SKM-1 (cell line): ENCODE measurements around the gene HPS4.
"Not testable (repeated sequence)": the region's sequence is repeated elsewhere in the genome, so short reads cannot be mapped to it uniquely, and the experiment has no call there.

ENCODE experiments used
- DNase-seq: peaks from one replicate; lab custom pipeline; 2025; ENCODE audit not compliant: unreplicated experiment; lab: John Stamatoyannopoulos, UW

Gene HPS4

DNA sequence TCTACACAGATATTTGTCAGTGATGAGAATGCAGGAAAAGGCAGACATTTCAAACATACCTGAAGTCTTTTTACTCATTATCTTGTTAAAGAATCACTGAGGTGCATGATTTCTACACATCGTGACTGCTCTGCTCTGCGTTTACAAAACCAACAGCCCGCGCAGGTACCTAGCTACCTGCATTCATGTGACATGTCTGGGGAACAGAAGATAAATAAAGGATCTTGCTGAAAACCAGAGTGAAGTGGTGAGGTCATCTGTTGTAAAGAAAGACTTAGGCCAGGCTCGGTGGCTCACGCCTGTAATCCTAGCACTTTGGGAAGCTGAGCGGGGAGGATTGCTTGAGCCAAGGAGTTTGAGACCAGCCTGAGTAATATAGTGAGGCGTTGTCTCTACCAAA is 38.8 kb downstream of the HPS4 start:
- DNase-seq, result no peak

DNA sequence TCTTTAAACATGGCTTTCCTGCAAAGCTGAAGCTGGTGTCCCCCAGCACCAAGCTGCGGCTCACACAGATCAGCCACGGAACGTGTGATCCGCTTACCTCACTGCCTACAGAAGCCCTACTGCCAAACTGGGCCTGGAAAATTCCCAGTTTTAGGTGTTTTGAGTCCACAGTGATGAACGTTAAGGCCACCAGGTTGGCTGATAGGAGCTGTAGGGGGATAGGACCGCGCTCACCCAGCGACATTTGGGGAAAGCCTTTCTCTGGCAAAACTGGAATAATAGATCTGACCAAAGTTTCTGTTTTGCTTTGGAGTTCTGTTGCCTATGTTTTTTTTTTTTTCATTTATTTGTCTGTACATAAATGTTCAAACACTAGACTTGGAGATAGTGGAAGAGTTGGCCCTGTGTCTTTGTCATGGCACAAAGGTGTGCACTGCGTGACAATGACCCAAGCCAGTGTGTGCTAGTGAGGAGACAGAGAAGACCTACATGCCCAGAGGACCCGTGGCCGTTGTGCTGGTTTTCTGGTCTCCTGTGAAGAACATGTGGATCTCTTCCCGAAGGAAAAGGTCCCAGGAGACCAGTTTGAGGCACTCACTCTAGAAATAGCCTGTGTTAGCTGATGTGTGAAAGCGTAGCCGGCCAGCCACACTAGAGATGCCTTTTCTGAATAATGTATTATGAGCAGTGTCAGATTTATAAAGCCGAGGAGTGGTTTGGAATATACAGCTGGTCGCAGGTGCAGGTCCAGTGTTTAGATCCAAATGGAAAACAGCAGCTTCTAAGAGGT is 39.5 kb downstream of the HPS4 start:
- no peak for DNase-seq

DNA sequence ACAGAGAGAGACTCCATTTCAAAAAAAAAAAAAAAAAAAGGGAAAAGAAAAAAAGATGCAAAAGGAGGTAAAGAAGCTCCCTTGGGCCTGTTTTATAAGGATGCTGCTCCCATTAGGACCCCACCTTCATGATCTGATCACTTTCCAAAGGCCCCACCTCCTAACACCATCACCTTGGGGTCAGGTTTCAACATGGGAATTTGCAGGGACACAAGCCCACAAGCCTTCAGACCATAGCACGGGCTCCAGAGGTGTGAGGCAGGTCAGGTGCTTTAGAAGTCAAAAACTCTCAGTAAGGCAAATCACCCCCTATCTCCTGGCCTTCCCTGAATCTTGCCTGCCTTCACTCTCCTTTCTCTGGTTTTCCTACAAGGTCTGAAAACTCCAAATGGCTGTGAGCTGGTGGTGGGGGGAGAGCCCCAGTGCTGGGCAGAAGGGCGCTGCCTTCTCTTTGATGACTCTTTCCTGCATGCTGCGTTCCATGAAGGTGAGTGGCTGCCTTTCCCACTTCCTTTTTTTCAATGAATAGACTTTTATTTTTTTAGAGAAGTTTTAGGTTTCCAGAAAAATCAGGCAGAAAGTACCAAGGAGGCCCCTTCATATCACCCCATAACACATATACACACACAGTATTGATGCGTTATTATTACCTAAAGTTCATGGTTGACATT is 41.4 kb downstream of the HPS4 start:
- no peak for DNase-seq

DNA sequence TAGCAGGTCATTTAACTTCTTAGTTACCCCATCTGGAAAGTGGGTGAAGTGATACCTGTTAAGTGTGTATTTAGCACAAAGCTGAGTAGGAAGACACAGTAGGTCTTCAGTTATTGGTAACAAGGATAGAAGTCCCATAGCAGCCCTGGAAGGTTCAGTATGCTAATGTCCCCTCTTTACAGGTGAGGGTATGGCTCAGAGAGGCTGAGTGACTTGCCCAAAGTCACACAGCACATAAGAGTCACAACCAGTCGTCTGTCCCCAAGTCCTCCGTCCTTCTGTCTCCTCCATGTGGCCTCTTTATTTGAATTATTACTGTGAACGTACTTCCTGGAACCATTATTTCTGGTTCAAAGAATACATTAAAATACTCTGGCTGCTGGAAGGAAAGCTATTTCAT is 44.0 kb downstream of the HPS4 start:
- DNase-seq, result no peak

DNA sequence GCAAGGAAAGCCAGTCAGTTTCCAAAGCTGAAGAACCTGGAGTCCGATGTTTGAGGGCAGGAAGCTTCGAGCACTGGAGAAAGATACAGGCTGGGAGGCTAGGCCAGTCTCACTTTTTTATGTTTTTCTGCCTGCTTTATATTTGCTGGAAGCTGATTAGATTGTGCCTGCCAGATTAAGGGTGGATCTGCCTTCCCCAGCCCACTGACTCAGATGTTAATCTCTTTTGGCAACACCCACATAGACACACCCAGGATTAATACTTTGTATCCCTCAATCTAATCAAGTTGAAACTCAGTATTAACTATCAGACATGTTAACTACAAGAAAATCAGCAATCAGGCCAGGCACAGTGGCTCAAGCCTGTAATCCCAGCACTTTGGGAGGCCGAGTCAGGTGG is 44.8 kb downstream of the HPS4 start:
- DNase-seq, result not testable (repeated sequence)

DNA sequence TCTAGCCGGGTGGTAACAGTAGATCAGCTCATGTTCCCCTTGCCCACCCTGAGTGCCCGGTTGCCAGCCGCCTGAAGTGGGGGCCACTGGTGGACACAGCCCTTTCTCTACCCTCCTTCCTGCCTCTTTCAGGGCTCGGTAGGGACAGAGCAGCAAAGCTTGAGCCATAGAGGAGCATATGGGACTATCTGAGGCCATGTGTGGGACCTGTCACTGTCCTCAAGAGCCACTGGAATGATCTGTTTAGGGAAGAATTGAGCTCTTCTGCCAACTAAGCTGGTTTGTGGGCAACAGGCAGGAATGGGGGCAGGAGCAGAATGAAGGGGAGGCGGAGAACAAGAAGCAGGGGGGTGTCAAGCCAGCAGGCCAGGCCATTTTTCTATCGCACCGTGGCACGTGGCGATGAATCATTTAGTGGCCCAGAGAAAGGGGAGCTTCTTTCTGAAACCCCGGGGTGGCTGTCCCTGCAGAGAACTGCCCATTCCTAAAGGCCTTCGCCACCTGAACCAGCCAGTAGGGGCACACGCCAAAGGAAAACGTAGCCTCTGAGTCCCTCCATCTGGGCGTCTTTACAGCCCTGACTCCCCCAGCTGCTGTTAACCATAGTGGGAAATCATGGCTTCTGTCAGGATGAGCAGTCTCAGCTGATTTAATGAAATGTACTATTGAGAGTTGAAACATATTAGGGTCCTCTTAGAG is 45.7 kb downstream of the HPS4 start:
- DNase-seq, result no peak

DNA sequence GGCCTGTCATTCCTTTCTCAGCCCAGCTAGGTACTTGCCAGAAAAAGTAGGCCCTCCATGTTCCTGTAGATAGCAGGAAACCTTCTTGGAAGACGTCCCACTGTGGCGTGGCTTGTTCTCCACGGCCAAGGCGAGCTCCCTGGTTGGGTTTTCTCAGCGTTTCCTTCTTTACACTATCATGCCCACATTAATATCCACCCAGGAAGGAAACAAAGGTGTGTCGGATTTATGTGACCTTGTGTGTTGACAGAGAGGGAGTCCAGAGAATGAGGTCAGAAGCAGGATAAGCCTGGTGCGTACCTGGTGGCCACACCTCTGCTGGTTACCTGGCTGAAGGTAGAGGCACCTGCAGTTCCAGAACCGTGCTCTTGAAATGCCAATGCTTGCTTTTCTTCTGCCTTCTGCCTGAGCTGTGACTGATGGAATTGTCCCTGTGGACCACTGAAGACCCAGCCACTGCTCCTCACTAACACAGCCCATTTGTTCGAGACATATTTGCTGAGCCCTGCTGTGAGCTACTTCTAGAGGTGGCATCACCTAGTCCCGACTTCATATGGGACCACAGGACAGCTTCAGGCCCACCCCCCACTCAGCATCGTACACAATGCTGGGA is 46.6 kb downstream of the HPS4 start:
- no peak for DNase-seq

DNA sequence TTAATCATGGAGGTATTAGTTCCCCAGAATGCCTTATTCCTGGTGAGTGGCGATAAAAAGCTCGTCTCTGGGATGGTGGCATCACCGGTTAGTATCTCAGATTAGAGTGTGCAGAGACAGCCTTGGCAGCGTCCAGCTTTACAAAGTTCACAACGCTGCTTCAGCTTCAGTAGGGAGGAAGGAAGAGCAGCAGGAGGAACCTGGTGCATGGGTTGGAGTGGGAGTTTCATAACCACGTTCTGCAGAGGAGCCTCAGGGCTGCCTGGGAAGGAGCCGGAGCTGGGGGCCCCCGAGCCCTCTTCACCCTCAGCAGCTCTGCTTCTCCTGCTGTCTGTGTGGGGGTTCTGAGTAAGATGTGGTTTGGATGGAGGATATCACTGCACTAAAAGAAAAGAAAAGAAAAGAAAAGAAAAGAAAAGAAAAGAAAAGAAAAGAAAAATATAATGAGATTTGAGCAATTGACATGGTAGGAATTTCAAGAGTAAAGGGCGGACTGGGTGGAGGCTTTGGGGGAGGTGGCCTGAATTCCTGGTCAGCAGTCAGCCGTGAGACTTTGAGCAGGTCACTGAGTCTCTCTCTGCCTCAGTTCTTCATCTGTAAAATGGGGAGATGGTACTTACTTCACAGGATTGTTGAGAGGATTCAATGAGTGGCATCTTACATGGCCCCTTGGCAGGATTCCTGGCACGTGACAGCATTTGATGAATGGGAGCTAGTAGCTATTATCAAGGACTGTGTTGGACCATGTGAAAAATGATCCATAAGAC is 48.1 kb downstream of the HPS4 start:
- DNase-seq, result peak; percentile 55

DNA sequence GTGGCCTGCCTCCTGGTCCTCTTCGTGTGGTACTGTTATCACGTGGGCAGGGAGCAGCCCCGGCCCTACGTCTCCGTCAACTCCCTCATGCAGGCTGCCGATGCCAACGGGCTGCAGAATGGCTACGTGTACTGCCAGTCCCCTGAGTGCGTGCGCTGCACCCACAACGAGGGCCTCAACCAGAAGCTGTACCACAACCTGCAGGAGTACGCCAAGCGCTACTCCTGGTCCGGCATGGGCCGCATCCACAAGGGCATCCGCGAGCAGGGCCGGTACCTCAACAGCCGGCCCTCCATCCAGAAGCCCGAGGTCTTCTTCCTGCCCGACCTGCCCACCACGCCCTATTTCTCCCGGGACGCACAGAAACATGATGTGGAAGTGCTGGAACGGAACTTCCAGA is 49.8 kb downstream of the HPS4 start:
- no peak for DNase-seq

DNA sequence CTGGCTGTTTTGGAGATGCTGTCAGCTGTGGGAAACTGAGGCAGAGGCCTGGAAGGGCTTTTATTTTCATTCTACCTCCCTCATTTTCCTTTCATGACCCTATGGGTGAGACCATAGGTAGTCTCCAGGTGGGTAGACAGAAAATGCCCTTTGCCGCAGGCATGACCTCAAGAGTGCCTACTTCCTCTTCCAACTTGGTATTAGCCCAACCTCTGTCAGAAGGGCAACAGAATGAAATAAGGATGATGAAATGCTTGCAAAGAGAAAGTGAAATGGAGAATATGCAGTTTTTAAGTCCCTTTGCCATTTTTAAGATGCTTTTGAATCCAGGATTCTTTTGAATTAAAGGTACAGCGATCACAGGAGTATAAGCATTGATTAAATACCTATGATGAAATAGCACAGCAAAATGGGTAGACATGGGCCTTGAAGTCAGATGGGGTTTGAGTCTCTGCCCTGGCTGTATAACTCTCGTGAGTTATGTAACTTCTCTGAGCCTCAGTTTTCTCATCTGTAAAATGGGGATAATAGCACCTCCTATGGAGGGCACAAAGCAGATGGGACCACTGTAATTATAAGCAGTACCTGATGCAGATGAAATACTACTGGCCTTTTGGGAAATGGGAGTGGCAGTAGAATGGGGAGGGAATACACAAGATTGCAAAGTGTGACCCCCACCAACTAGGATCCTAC is 50.8 kb downstream of the HPS4 start:
- peak; percentile 79 for DNase-seq

DNA sequence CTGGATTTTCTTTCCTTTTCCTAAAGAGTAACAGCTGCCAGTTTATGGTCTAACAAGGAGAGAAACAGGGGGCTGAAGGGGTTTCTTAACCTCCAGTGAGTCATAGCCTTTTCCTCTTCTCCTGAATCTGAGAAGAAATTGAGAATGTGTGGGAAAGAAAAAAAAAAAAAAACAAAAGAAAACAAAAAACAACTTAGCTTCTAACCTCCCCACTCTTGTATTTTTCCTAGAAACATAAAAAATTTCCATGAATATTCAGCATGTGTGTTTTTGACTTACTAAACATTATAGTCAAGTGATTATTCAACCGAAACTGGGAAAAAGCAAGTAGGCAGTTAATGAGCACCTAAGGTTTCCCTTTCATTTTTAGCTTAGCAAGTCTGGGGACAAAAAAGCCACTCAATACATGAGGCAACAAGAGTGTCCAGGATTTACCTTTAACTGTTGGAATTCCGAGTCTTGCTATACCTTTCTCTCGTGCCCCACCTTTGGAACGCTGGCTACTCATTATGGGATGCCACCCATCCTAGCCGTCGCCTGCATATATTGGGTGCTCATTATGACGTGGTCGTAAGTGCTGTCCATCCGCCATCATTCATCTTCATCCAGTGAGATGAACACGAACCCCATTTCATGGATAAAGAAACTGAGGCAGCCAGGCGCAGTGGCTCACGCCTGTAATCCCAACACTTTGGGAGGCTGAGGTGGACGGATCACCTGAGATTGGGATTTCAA is 52.2 kb downstream of the HPS4 start:
- no peak for DNase-seq

DNA sequence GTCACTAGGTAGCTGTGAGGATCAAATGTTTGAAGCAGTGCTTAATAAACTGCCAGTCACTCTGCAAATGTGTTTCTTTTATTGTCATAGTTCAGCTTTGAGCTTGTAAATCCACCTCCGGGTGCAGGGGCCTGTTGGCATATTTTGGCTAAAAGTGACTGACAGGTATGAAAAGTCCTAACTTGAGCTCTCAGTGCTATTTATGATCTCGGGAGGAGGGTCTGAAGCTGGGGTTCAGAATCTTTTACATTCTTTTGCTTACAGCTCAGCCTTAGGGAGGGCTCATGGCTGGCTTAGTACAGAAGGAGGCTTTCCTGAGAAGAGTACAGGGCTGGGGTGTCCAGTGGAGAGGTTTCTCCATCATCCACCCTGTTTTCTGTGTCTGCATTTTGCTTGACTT is 53.0 kb downstream of the HPS4 start:
- DNase-seq, result no peak

DNA sequence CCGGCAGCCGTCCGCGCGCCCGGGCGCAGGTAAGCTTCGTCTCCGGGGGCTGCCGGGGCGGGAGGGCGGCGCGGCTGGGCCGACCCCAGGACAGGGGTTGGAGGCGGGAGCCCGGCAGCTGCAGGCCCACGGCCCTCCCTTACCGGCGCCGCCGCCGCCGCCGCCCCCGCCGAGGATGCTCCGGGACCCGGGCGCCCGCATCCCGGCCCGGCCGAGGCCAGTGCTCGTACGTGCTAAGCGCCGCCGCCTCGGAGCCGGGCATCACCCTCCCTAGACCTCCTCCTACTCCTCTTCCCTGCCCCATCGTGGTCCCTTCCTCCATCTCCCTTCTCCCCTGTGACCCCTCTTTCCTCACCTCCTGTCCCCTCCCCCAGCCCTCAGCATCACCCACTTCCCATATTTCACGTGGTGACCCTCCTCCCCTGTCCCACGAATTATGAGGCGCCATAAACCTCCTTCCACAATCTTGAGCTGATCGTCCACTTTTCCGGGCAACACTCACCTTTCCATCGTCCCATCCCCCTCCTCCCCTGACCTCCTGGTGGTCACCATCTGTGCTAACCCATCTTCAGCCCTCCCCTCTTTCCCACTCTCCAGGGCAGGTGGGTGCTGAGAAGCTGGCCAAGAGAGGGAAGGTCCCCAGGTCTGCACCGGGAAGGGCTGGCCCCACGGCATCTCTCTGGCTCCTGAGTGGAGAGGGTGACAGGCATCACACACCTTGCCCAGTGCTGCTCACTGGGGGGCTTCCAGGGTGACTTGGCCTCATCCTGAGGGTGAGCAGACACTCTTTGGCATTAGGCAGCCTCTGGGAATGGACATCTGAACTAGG is 53.9 kb downstream of the HPS4 start:
- DNase-seq, result no peak

DNA sequence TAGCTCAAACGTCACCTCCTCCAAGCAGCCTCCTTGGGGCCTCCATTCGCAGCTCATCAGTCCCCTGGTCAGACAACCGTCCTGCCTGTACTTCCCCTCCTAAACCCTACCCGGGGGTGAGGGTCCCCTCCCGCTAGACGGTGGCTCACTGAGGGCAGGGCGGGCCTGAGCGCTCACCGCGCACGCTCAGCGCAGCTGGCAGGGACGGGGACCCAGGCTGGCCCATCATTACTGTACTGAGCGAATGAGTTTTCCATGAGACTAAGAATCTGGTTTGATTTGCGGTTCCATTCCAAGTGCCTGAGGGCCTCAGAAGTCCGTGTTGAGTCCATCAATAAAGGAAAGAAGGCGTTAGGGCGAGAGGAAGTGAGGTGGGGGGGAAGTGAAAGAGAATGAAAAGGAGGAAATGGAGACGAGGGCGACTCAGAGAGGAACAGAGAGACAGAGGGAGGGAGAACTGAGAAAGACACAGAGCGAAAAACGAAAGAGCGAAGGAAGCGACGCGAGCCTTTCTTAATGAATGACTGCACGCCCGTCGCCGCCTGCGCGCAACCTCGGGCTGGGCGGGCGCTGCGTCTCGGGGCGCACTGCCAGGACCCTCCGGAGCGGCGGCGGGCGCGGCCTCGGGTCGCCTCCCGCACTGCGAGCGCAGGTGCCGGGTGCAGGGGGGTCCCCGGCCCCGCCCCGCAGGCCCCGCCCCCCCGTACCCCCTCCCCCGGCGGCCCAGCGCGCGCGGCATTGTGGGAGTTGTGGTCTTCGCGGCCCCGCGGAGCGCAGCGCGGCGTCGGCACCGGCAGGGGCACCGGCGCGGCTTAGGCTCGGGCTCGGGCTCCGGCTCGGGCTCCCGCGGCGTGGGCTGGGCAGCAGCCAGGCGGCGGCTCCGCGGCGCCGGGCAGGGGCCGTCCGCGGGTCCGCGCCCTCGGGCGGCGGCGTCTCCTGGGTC is 54.8 kb downstream of the HPS4 start, which contains the start of gene ASPHD2:
Gene ASPHD2, plus strand, starts transcription at position 746 of the 943 bp plus-strand sequence. CDS start 4,356 bp downstream, outside the sequence.
- peak; percentile 62 for DNase-seq

DNA sequence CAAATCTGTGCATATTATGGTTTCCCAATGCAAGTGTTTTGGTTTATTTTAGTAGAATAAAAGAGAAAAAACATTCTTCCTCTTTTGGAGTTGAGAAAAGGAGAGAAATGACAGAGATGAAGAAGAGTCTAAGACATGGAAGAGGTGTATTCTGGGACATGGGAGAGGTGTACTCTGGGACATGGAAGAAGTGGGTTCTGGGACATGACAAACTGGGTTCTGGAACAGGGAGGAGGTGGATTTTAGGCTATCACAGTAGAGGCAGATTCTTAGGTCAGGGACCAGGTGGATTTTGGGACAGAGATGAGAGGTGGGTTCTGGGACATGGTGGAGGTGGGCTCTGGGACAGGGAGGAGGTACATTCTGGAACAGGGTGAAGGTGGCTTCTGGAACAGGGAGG is 56.7 kb downstream of the HPS4 start:
- DNase-seq, result no peak

DNA sequence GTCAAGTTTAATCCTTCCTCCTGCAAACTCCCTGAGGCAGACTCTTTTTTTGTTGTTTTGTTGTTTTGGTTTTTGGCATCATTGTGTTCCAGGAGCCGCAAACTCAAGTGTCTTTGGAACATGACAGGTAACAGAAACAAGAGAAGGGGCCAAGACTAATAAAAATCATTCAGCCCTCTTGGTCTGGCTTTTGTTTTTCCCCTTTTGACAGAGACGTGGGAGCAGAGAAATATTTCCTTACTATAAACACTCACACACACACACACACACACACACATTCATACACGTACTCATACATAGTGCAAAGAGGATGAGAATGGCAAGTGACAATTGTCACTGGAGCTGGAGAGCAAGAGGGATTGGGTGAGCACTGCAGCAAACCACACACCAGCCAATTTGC is 65.0 kb downstream of the HPS4 start:
- no peak for DNase-seq

DNA sequence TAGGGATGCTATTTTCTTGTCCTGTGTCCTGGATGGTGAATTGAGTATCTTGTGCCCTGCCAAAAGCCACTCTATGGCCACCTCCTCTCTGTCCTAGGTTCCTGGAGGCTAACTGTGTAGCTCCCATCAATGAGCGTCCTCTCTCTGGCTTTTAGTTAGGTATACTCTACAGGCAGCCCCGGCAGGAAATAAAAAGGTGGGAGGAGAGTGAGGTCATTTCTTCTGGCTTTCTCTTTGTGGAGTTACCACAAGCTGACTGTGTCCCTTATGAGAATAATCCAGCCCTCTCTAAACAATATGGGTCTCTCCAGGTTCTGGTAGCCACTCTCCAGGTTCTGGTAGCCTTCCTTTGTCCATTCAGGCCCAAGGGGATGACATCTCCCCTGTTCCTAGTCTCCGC is 66.2 kb downstream of the HPS4 start:
- no peak for DNase-seq
